Left lung (tissue), 10 donors: Measurements from ENCODE around the gene EBF3. TPM values are rescaled to one million over a fixed set of nuclear protein-coding genes. Genes with fewer than 3 reads are reported as not detected.

ENCODE experiments used
- ATAC-seq: fragments of 200-7000 bp; cut with Tn5 transposase; one replicate; pipeline ENCODE4 v1.9.1; 2020; ENCODE audit warnings: moderate library complexity
- DNase-seq, 4 donors: peaks; one replicate each; pipeline ENCODE4 v3.0.0-alpha.2; 2013 to 2020
- H3K27ac ChIP-seq, 2 donors: fragments of 200-600 bp; sonication (generic) in 1 of 2; one replicate each; pipeline versions ENCODE4 v1.5.0 to v1.8.0; 2020 to 2021
- H3K27me3 ChIP-seq, 2 donors: fragments of 200-600 bp; sonication (generic) in 1 of 2; one replicate each; pipeline versions ENCODE4 v1.5.0 to v1.8.0; 2020 to 2021
- H3K36me3 ChIP-seq, 2 donors: fragments of 200-600 bp; sonication (generic) in 1 of 2; one replicate each; pipeline versions ENCODE4 v1.5.0 to v1.8.0; 2020 to 2021
- H3K4me1 ChIP-seq, 2 donors: fragments of 200-600 bp; one replicate each; pipeline ENCODE4 v1.8.0; 2021
- H3K4me3 ChIP-seq, 2 donors: fragments of 200-600 bp; sonication (generic) in 1 of 2; one replicate each; pipeline versions ENCODE4 v1.5.0 to v1.8.0; 2020 to 2021; ENCODE audit warnings: mild to moderate bottlenecking in 1 of 2
- H3K9me3 ChIP-seq, 2 donors: fragments of 200-600 bp; sonication (generic) in 1 of 2; one replicate each; pipeline versions ENCODE4 v1.5.0 to v1.8.0; 2020 to 2021
- intact Hi-C, 2 donors: fragments of 100-400 bp; cut with DNase I; formaldehyde crosslinking; loops; one replicate each; pipeline versions ENCODE4 v1.11.2 to v1.14.2; 2022
- polyA plus RNA-seq, 6 donors: library from polyadenylated mRNA; unstranded; fragments of 120-200 nt; gene quantifications; one replicate each; pipeline ENCODE4 v1.2.1, GENCODE V29; 2013; ENCODE audit not compliant: insufficient read length in 6 of 6
- total RNA-seq, 2 donors: library from RNA; stranded (reverse); fragmentation: NEBNext Ultra II Directional; extraction: Animal tissue kit (Norgen Biotek cat#: 25700); gene quantifications; one replicate each; pipeline ENCODE4 v1.2.1, GENCODE V29; 2021
- TF ChIP-seq, protein P1 (sequence below), 2 donors: fragments of 200-600 bp; sonication (generic) in 1 of 2; IDR thresholded peaks; one replicate each; pipeline versions ENCODE4 v1.5.0 to v1.8.0; 2021; ENCODE audit warnings: antibody characterized with exemption in 2 of 2
- donor health status: DM: no; HTN: yes; CAD: no.
- donor health status: DM: no; HTN: no; CAD: no.

Gene EBF3
- total and polyA plus RNA-seq, 8 donors: 0.10 to 2.0 (median 1.4) TPM; not detected in 1

DNA sequence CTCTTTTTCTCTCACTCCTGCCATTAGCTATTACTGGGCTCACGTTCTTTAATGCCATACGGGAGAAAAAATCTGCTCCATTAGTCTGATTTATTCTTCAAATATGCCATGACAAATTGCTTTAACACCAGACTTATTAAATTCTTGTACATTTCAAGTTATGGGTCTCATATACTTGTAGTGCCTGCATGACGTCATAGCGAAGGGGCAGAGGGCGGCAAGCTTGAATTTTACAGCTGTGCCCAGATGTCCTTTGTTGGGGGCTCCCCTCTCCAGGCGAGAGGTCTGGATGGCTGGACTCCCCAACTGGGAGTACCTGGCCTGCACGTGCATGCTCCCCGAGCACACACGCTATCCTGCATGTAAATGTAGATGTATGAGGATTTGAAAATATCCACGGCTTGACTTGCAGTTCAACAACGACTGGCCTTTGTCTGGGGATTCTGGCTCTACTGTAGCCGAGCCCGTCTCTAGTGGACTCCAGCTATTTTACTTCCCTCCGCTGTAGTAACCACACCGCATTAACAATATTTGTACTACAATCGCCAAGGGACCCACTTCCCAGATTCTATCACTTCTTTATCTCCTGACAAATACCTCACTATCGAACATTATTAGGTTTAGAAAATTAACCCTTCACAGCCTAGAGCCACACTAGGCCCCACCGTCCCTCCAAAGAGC is 79.5 kb downstream of the EBF3 start:
- Histone ChIP-seq H3K9me3 (no peaks in the 10 kb centered on the region), H3K4me3 (no peak overlapping the region), H3K27me3 (peaks cover 0 to 52% of the 10 kb centered on the region in 2 donors), H3K36me3 (no peaks in the 10 kb centered on the region), H3K27ac (no peak overlapping the region), H3K4me1 (no peaks in the 10 kb centered on the region)
- TF ChIP-seq, protein P1, sequence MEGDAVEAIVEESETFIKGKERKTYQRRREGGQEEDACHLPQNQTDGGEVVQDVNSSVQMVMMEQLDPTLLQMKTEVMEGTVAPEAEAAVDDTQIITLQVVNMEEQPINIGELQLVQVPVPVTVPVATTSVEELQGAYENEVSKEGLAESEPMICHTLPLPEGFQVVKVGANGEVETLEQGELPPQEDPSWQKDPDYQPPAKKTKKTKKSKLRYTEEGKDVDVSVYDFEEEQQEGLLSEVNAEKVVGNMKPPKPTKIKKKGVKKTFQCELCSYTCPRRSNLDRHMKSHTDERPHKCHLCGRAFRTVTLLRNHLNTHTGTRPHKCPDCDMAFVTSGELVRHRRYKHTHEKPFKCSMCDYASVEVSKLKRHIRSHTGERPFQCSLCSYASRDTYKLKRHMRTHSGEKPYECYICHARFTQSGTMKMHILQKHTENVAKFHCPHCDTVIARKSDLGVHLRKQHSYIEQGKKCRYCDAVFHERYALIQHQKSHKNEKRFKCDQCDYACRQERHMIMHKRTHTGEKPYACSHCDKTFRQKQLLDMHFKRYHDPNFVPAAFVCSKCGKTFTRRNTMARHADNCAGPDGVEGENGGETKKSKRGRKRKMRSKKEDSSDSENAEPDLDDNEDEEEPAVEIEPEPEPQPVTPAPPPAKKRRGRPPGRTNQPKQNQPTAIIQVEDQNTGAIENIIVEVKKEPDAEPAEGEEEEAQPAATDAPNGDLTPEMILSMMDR (IDR thresholded peaks at IDR 0.05): no peak
- ATAC-seq (no peak), DNase-seq (peak in 1 of 4 donors; percentile 38)
- intact Hi-C loops: no loop called here

DNA sequence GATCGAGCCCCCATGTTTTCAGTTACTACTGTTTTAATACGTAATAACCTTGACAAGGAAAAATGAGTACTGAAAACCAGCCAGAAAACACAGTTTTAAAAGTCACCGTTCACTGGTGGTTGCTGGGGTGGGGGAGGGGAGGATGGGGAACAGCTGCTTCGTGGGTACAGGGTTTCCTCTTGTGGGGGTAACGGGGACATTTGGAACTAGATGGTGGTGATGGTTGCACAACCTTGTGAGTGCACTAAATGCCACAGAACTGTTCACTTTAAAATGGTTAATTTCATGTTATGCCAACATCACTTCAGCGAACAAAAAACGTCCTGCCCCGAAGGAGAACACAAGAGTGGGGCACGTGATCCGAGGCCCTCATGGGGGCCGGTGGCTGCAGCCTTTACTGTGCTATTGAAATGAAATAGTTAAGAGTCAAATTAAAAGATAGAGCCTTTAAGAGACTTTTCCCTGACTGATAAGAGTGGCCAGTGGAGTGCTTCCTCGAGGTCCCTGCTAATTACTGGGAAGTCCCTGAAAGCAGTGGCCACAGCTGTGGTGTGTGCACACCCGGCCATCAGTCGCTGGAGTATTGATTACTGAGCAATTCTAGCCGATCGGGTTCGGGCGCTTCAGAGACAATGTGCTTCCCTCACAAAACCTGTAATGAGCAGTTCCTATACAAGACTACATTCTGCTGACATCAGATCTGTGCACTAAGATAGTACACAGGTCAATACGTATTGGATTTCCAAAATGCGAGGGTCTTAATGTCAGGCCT is 80.3 kb downstream of the EBF3 start:
- ATAC-seq (no peak), DNase-seq (no peak)
- Histone ChIP-seq H3K4me1 (no peaks in the 10 kb centered on the region), H3K9me3 (no peaks in the 10 kb centered on the region), H3K27me3 (peaks cover 0 to 49% of the 10 kb centered on the region in 2 donors), H3K4me3 (no peak overlapping the region), H3K36me3 (no peaks in the 10 kb centered on the region), H3K27ac (no peak overlapping the region)
- TF ChIP-seq, protein P1 (IDR thresholded peaks at IDR 0.05): no peak
- intact Hi-C loops: no loop called here

DNA sequence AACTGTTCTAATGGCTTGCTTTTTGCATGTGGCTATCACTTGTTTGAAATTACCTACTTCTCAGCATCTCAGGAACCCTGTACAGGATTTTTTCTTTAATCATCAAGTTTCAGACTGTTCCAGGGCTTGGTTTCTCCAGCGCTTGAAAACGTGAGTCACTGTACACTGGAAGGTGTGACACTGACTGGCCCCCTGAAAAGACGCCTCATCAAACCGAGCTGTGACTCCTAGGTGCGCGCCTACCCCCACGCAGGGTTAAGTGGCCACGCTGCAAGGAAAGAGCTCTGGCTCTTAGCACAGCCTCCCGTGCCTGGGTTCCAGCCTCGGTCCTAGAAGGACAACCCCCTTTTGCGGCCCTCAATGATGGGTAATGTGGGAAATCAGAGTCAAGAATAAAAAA is 81.0 kb downstream of the EBF3 start:
- H3K36me3 ChIP-seq: no peaks in the 10 kb centered on the region
- H3K4me1 ChIP-seq: no peaks in the 10 kb centered on the region
- peak in 1 of 4 donors; percentile 65 for DNase-seq
- H3K27me3 ChIP-seq: peaks cover 0 to 49% of the 10 kb centered on the region in 2 donors
- no peak overlapping the region for H3K4me3 ChIP-seq
- H3K27ac ChIP-seq: no peak overlapping the region
- TF ChIP-seq, protein P1 (IDR thresholded peaks at IDR 0.05): no peak
- no peaks in the 10 kb centered on the region for H3K9me3 ChIP-seq
- intact Hi-C loops: no loop called here
- no peak for ATAC-seq

DNA sequence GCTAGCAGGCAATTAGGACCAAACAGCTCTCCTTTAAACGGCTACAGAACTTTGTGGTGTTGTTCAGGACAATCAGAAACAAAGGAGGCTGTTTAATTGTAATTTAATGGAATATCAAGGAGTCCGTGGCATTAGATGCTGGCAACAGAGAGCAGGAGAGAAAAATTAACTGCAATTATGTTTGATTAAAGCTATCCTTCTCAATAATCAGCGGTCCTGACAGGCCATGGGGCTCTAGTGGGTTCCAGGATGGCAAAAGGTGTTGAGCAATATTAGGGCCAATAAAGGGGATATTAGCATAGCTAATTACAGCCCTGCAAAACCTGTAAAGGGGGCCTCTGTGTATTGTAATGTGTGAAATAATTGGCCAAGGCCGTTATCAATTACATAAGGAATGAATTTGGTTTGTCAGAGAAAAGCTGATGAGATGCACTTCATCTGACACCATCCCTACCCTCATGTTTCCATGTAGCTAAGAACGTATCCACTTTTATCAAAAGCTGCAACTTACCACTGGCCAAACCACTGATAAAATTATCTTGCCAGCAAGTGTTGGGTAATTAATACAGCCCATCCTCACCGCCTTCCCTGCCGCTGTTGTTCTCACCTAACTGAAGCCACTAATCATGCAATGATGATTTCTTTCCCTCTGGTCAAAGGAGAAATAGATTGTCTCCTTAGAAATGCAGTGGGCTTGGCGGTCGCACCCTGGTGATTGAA is 81.6 kb downstream of the EBF3 start:
- H3K4me1 ChIP-seq: no peaks in the 10 kb centered on the region
- H3K27me3 ChIP-seq: peaks cover 0 to 49% of the 10 kb centered on the region in 2 donors
- no peak for ATAC-seq
- H3K9me3 ChIP-seq: no peaks in the 10 kb centered on the region
- no peak for DNase-seq
- TF ChIP-seq, protein P1 (IDR thresholded peaks at IDR 0.05): no peak
- H3K27ac ChIP-seq: no peak overlapping the region
- no peak overlapping the region for H3K4me3 ChIP-seq
- intact Hi-C loops: no loop called here
- no peaks in the 10 kb centered on the region for H3K36me3 ChIP-seq

DNA sequence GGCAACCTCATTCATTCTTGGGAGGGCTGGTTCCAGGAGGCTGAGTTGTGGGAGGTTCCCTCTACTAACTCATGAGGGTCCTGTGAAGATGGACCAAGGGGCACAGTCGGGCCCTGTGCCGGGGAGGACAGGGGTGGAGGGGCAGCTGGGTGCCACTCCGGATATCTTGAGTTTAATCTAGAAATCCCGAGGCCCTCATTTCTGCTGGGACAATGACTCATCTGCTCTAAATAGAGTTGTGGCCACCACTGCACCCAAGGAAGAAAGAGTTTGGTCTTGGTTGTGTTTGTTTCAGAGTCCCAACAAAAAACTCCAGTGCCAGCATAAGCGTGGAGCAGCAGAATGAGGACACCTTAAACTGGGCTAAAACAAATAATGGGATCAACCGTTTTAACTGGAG is 82.4 kb downstream of the EBF3 start:
- Histone ChIP-seq H3K27me3 (peaks cover 0 to 43% of the 10 kb centered on the region in 2 donors), H3K36me3 (no peaks in the 10 kb centered on the region), H3K4me3 (no peak overlapping the region), H3K9me3 (no peaks in the 10 kb centered on the region), H3K4me1 (no peaks in the 10 kb centered on the region), H3K27ac (no peak overlapping the region)
- intact Hi-C loops: no loop called here
- TF ChIP-seq, protein P1 (IDR thresholded peaks at IDR 0.05): no peak
- no peak for ATAC-seq
- peak in 1 of 4 donors; percentile 44 for DNase-seq
